ENCODE results near the gene EYA3. TPM values are rescaled to one million over a fixed set of nuclear protein-coding genes. Genes with fewer than 3 reads are reported as not detected.

Gene EYA3
- total and polyA plus RNA-seq, 2 donors (not counting 3 experiments of a cell fraction or from before 2014, with no cell fraction given) = 12.7 to 33.0 TPM

DNA sequence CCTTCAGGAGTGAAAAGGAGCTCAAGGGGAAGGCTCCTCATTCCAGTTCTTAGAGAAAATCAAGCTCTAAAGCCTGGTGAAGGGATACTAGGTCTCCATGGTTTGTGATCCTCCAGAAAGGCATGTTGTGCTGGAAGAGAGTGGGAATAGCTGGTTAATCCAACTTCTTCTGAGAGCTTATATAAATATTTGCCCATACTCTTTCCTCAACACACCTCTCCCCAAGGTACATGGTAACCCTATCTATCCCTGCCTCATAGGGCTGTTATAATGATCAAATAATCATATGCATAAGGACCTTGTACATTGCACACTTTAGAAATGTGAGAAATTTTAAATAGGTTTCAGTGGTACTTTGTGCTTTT, 114.0 kb downstream of the EYA3 start:
- intact Hi-C loops (cut with micrococcal nuclease) (no loop called here), dilution Hi-C loops (cut with MboI; ENCODE audit: extremely low pct_ligation_motif_present, low sequenced_read_pairs) (no loop called here)
- Histone ChIP-seq H3K36me3 (ENCODE audit: control insufficient read depth in 2 of 2, extremely low read depth in 1 of 2, insufficient read depth in 2 of 2, low read length in 2 of 2) (peaks cover 2 to 11% of the 10 kb centered on the region in 2 experiments), H4K20me1 (replicated peaks; ENCODE audit: control insufficient read depth, extremely low read depth, insufficient read depth, low read length) (no peaks in the 10 kb centered on the region), H2AFZ (ENCODE audit: low read depth, low read length) (no peak overlapping the region), H3K9me3 (replicated peaks; ENCODE audit: control insufficient read depth, insufficient read depth, low read length) (no peaks in the 10 kb centered on the region), H3K4me2 (ENCODE audit: insufficient read depth, low read length) (no peak overlapping the region), H3K79me2 (ENCODE audit: control insufficient read depth, insufficient read depth, low read length) (no peaks in the 10 kb centered on the region), H3K27me3 (ENCODE audit: control insufficient read depth in 2 of 2, insufficient read depth in 2 of 2, low read length in 2 of 2) (no peaks in the 10 kb centered on the region), H3K4me3 (replicated peaks in 1 of 3; ENCODE audit: insufficient read depth in 1 of 3, low read depth in 1 of 3, low read length in 3 of 3) (no peak overlapping the region), H3K4me1 (ENCODE audit: control insufficient read depth, extremely low read depth, insufficient read depth, low read length) (peaks cover 2% of the 10 kb centered on the region), H3K9me1 (replicated peaks; ENCODE audit: control insufficient read depth, extremely low read depth, insufficient read depth, low read length) (no peaks in the 10 kb centered on the region), H3K27ac (ENCODE audit: insufficient read depth, low read depth, low read length) (no peak overlapping the region), H3K9ac (replicated peaks; ENCODE audit: extremely low read depth, insufficient read depth, low read length) (no peak overlapping the region)
- TF ChIP-seq EZH2 (IDR thresholded peaks at IDR 0.05; ENCODE audit: borderline replicate concordance, low read depth, low read length, severe bottlenecking) = no peak
- TF ChIP-seq, protein P1, sequence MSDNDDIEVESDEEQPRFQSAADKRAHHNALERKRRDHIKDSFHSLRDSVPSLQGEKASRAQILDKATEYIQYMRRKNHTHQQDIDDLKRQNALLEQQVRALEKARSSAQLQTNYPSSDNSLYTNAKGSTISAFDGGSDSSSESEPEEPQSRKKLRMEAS (IDR thresholded peaks at IDR 0.05; ENCODE audit: insufficient read depth, insufficient read length) = no peak
- TF ChIP-seq GATA2 (IDR thresholded peaks at IDR 0.05; ENCODE audit: insufficient read depth, insufficient read length, low read depth, low read length) = no peak
- TF ChIP-seq, protein P2, sequence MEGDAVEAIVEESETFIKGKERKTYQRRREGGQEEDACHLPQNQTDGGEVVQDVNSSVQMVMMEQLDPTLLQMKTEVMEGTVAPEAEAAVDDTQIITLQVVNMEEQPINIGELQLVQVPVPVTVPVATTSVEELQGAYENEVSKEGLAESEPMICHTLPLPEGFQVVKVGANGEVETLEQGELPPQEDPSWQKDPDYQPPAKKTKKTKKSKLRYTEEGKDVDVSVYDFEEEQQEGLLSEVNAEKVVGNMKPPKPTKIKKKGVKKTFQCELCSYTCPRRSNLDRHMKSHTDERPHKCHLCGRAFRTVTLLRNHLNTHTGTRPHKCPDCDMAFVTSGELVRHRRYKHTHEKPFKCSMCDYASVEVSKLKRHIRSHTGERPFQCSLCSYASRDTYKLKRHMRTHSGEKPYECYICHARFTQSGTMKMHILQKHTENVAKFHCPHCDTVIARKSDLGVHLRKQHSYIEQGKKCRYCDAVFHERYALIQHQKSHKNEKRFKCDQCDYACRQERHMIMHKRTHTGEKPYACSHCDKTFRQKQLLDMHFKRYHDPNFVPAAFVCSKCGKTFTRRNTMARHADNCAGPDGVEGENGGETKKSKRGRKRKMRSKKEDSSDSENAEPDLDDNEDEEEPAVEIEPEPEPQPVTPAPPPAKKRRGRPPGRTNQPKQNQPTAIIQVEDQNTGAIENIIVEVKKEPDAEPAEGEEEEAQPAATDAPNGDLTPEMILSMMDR (IDR thresholded peaks at IDR 0.05; ENCODE audit: extremely low read depth in 1 of 2, insufficient read depth in 1 of 2, low read depth in 1 of 2, low read length in 2 of 2) = no peak
- no peak for TF ChIP-seq POLR2AphosphoS5 (IDR thresholded peaks at IDR 0.05; ENCODE audit: insufficient read depth, low read depth, low read length)
- TF ChIP-seq MYC (IDR thresholded peaks at IDR 0.05; ENCODE audit: low read depth, low read length) = no peak
- no peak for TF ChIP-seq FOS (IDR thresholded peaks at IDR 0.05; ENCODE audit: borderline replicate concordance, insufficient read depth, low read length)
- no peak for TF ChIP-seq JUN (IDR thresholded peaks at IDR 0.05; ENCODE audit: borderline replicate concordance, insufficient read depth, insufficient read length, low read depth)
- DNase-seq (ENCODE audit: low read depth, low spot score) = no peak
- BruUV-seq (replicated peaks) = no TSS peak
- ChIA-PET CTCF (interaction anchor here (1.2 to 1.5 kb wide), 4 partner anchors 13 to 235 kb away, joined by 4 to 9 read pairs (median 5); no protein-coding TSS in a partner anchor), POLR2A (no interaction called here)
- no peak for FAIRE-seq

Measured in endothelial cell of umbilical vein (primary cell).